Cardiac fibroblast (primary cell): ENCODE measurements around the gene DOCK4.
A peak's percentile ranks its signal among the peaks of the same experiment; 100 is the strongest.
"Not testable (repeated sequence)": the region's sequence is repeated elsewhere in the genome, so short reads cannot be mapped to it uniquely, and the experiment has no call there.

Source experiments
- DNase-seq, 2 donors: peaks; one replicate each; pipeline versions ENCODE4 v3.0.0 to v3.0.0-alpha.2; 2010; ENCODE audit warnings: low read depth in 2 of 2
- H3K4me3 ChIP-seq, 2 donors: replicated peaks in 1 of 2; 1 replicate in 1 of 2; 2 replicates in 1 of 2; pipeline ENCODE4 v1.5.1; 2011; ENCODE audit warnings: low read depth in 2 of 2, low read length in 2 of 2, mild to moderate bottlenecking in 2 of 2, moderate library complexity in 1 of 2
- CTCF ChIP-seq: IDR thresholded peaks from one replicate; pipeline ENCODE4 v1.5.1; 2011; ENCODE audit warnings: low read depth, mild to moderate bottlenecking, low read length, inconsistent platforms

The DOCK4 gene

GRCh38 chr7:111919631-111920179, 286.5 kb downstream of the DOCK4 start:
- peak; percentile 8 to 53 for DNase-seq
- no peak for TF ChIP-seq CTCF
- no peak overlapping the region for H3K4me3 ChIP-seq

GRCh38 chr7:111919164-111919563, 287.0 kb downstream of the DOCK4 start:
- H3K4me3 ChIP-seq = no peak overlapping the region
- no peak for TF ChIP-seq CTCF
- no peak for DNase-seq

GRCh38 chr7:111918461-111918860, 287.7 kb downstream of the DOCK4 start:
- H3K4me3 ChIP-seq = no peak overlapping the region
- DNase-seq = no peak
- no peak for TF ChIP-seq CTCF

GRCh38 chr7:111917404-111917803, 288.8 kb downstream of the DOCK4 start:
- H3K4me3 ChIP-seq, DNase-seq: not testable (repeated sequence)

GRCh38 chr7:111914291-111914690, 291.9 kb downstream of the DOCK4 start:
- DNase-seq = no peak
- TF ChIP-seq CTCF = no peak

GRCh38 chr7:111911166-111911961, 294.8 kb downstream of the DOCK4 start:
- DNase-seq = no peak
- no peak for TF ChIP-seq CTCF
- no peak overlapping the region for H3K4me3 ChIP-seq

More at GRCh38 chr7:111914291-111914690, 291.9 kb downstream of the DOCK4 start:
- H3K4me3 ChIP-seq = no peak overlapping the region

- H3K4me3 ChIP-seq = no peak overlapping the region
- no peak for DNase-seq
- no peak for TF ChIP-seq CTCF
These were observed 295.5 kb downstream of the DOCK4 start for GRCh38 chr7:111910656-111911055.

- not testable (repeated sequence) for DNase-seq, H3K4me3 ChIP-seq
These were observed 297.5 kb downstream of the DOCK4 start for GRCh38 chr7:111908673-111909072.
